Measurements from ENCODE around the gene LRSAM1. TPM values are rescaled to one million over a fixed set of nuclear protein-coding genes. Genes with fewer than 3 reads are reported as not detected.

LRSAM1 gene
- total RNA-seq, 2 experiments from 2014 or later = 19.7 to 20.9 TPM

DNA sequence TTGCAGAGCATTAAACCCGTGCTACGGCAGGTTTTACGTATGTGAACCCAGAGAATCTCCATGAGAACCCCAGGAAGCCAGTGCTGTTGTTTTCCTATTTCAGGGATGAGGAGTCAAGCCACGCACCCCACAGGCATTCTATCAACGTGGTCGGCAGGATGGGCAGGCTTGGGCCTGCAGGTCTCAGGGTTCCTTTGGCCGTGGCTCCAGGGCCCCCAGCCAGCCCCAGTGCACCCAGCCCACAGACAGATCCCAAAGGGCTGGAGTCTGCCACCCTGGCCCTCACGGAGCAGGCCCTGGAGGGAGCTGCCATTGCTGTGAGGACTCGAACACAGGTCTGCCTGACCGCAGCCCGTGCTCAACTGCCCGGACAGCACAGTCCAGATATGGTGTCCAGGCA is 83.6 kb downstream of the LRSAM1 start:
- no peaks in the 10 kb centered on the region for H3K36me3 Mint-ChIP-seq
- CTCF ChIA-PET = interaction anchor here (0.9 kb wide), 1 partner anchor 9 kb away, joined by 3 read pairs; no protein-coding TSS in a partner anchor
- no peak overlapping the region for H3K27ac Mint-ChIP-seq

DNA sequence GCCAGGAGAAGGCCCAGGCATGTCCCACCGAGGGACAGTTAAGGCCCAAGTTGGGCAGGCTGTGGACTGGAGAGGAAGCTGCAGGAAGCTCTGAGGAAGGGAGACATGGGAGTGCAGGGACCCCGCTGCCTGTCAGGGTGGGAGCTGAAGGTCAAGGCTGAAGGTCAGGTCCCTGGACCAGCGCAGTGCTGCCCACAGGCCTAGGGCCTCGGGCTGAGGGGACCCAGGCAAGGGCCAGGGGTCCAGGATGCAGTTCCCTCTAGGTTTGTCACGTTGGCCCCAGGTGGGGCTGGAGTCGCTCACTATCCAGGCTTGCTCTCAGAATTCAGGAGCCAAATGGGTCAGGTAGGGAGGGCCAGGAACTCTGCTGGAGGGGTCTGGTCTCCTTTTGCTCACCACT is 84.1 kb downstream of the LRSAM1 start:
- ChIA-PET POLR2A (no interaction called here), CTCF (interaction anchor here (0.9 kb wide), 1 partner anchor 10 kb away, joined by 3 read pairs; no protein-coding TSS in a partner anchor)
- H3K9me3 Mint-ChIP-seq = no peaks in the 10 kb centered on the region
- H3K4me1 Mint-ChIP-seq (ENCODE audit: low read depth) = no peaks in the 10 kb centered on the region
- no peak overlapping the region for H3K4me3 Mint-ChIP-seq
- intact Hi-C loops (cut with micrococcal nuclease) = no loop called here
- H3K27ac Mint-ChIP-seq = no peak overlapping the region
- DNase-seq = no peak
- no peaks in the 10 kb centered on the region for H3K36me3 Mint-ChIP-seq
- H3K27me3 Mint-ChIP-seq = no peaks in the 10 kb centered on the region

More for the DNA sequence above, 83.6 kb downstream of the LRSAM1 start:
- H3K4me3 Mint-ChIP-seq = no peak overlapping the region
- no peak for DNase-seq
- intact Hi-C loops (cut with micrococcal nuclease) = no loop called here
- no peaks in the 10 kb centered on the region for H3K27me3 Mint-ChIP-seq
- POLR2A ChIA-PET = no interaction called here
- H3K9me3 Mint-ChIP-seq = no peaks in the 10 kb centered on the region
- H3K4me1 Mint-ChIP-seq (ENCODE audit: low read depth) = no peaks in the 10 kb centered on the region

- ChIA-PET POLR2A (no interaction called here), CTCF (interaction anchor here (1.6 kb wide), 1 partner anchor 32 kb away, joined by 6 read pairs; no protein-coding TSS in a partner anchor)
- no peak overlapping the region for H3K4me3 Mint-ChIP-seq
- no peaks in the 10 kb centered on the region for H3K4me1 Mint-ChIP-seq (ENCODE audit: low read depth)
- H3K27me3 Mint-ChIP-seq = no peaks in the 10 kb centered on the region
- intact Hi-C loops (cut with micrococcal nuclease) = no loop called here
- H3K27ac Mint-ChIP-seq = no peak overlapping the region
- H3K9me3 Mint-ChIP-seq = no peaks in the 10 kb centered on the region
- no peaks in the 10 kb centered on the region for H3K36me3 Mint-ChIP-seq
- DNase-seq = no peak
Observed at GRCh38 chr9:127535834-127536233, 84.5 kb downstream of the LRSAM1 start.

GRCh38 chr9:127536499-127536898 is 85.2 kb downstream of the LRSAM1 start:
- H3K4me3 Mint-ChIP-seq = no peak overlapping the region
- no peaks in the 10 kb centered on the region for H3K36me3 Mint-ChIP-seq
- H3K4me1 Mint-ChIP-seq (ENCODE audit: low read depth) = no peaks in the 10 kb centered on the region
- CTCF ChIA-PET = interaction anchor here (1.0 to 1.8 kb wide), 3 partner anchors 11 to 33 kb away, joined by 3 to 6 read pairs (median 6); no protein-coding TSS in a partner anchor
- intact Hi-C loops (cut with micrococcal nuclease) = no loop called here
- H3K27me3 Mint-ChIP-seq = no peaks in the 10 kb centered on the region
- H3K9me3 Mint-ChIP-seq = no peaks in the 10 kb centered on the region
- DNase-seq = no peak
- POLR2A ChIA-PET = no interaction called here
- no peak overlapping the region for H3K27ac Mint-ChIP-seq

- no peaks in the 10 kb centered on the region for H3K27me3 Mint-ChIP-seq
- intact Hi-C loops (cut with micrococcal nuclease) = no loop called here
- DNase-seq = no peak
- no peaks in the 10 kb centered on the region for H3K36me3 Mint-ChIP-seq
- H3K9me3 Mint-ChIP-seq = no peaks in the 10 kb centered on the region
- POLR2A ChIA-PET = no interaction called here
- no peaks in the 10 kb centered on the region for H3K4me1 Mint-ChIP-seq (ENCODE audit: low read depth)
- CTCF ChIA-PET = interaction anchor here (1.0 to 1.8 kb wide), 3 partner anchors 11 to 33 kb away, joined by 3 to 6 read pairs (median 6); no protein-coding TSS in a partner anchor
- no peak overlapping the region for H3K4me3 Mint-ChIP-seq
- H3K27ac Mint-ChIP-seq = no peak overlapping the region
Observed at GRCh38 chr9:127537014-127537413, 85.7 kb downstream of the LRSAM1 start.

DNA sequence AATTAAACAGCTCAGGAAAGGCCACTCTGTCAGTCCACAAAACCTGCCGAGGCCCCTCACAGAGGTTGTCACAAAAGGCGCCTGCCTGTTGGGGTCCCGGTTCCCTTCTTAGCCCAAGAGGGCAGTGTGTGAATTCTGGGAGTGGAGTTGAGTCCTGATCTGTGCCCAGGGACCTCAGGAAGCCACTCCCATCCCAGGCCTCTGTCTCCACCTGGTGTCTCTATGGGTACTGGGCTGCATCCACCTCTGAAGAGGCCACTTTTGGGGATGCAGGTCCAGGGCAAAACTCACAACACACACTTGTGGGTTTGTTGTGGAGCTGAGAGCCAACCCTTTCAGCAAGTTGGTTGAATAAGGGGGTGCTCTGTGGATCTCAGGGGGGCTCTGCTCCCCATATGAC is 86.5 kb downstream of the LRSAM1 start:
- Mint-ChIP-seq H3K27ac (no peak overlapping the region), H3K4me3 (no peak overlapping the region), H3K4me1 (ENCODE audit: low read depth) (no peaks in the 10 kb centered on the region), H3K9me3 (no peaks in the 10 kb centered on the region), H3K36me3 (no peaks in the 10 kb centered on the region), H3K27me3 (no peaks in the 10 kb centered on the region)
- DNase-seq = no peak
- CTCF ChIA-PET = interaction anchor here (1.0 to 1.8 kb wide), 2 partner anchors 12 to 33 kb away, joined by 3 to 6 read pairs; no protein-coding TSS in a partner anchor
- POLR2A ChIA-PET = interaction anchor here (0.9 kb wide), 1 partner anchor 13 kb away, joined by 3 read pairs; no protein-coding TSS in a partner anchor
- intact Hi-C loops (cut with micrococcal nuclease) = no loop called here

DNA sequence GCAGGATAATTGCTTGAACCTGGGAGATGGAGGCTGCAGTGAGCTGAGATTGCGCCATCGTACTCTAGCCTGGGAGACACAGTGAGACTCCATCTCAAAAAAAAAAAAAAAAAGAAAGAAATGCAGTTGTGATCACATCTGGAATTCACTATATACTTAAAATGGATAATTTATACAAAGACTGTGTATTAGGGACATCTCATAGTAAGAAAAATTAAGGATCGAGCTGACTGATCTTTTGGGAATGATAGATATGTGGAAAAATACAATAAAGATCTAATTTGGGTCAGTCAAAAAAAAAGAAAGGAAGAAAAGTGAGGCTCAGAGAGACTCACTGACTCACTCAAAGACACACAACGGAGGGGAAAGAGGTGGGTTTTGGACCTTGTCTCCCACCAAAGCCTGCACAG is 87.5 kb downstream of the LRSAM1 start:
- CTCF ChIA-PET = interaction anchor here (1.2 kb wide), 1 partner anchor 13 kb away, joined by 3 read pairs; no protein-coding TSS in a partner anchor
- no peak for DNase-seq
- Mint-ChIP-seq H3K4me3 (no peak overlapping the region), H3K4me1 (ENCODE audit: low read depth) (no peaks in the 10 kb centered on the region), H3K9me3 (no peaks in the 10 kb centered on the region), H3K27ac (no peak overlapping the region), H3K36me3 (no peaks in the 10 kb centered on the region), H3K27me3 (no peaks in the 10 kb centered on the region)
- POLR2A ChIA-PET = interaction anchor here (0.9 kb wide), 1 partner anchor 11 kb away, joined by 3 read pairs; no protein-coding TSS in a partner anchor
- intact Hi-C loops (cut with micrococcal nuclease) = no loop called here

GRCh38 chr9:127539259-127539981 is 88.1 kb downstream of the LRSAM1 start:
- DNase-seq = no peak
- intact Hi-C loops (cut with micrococcal nuclease) = no loop called here
- Mint-ChIP-seq H3K27me3 (no peaks in the 10 kb centered on the region), H3K4me1 (ENCODE audit: low read depth) (no peaks in the 10 kb centered on the region), H3K4me3 (no peak overlapping the region), H3K36me3 (no peaks in the 10 kb centered on the region), H3K27ac (no peak overlapping the region), H3K9me3 (no peaks in the 10 kb centered on the region)
- ChIA-PET POLR2A (no interaction called here), CTCF (interaction anchor here (1.1 to 1.2 kb wide), 2 partner anchors 14 to 35 kb away, joined by 3 read pairs; no protein-coding TSS in a partner anchor)

- Mint-ChIP-seq H3K36me3 (no peaks in the 10 kb centered on the region), H3K27ac (no peak overlapping the region), H3K4me3 (no peak overlapping the region), H3K4me1 (ENCODE audit: low read depth) (no peaks in the 10 kb centered on the region), H3K9me3 (no peaks in the 10 kb centered on the region), H3K27me3 (no peaks in the 10 kb centered on the region)
- intact Hi-C loops (cut with micrococcal nuclease) = no loop called here
- CTCF ChIA-PET = interaction anchor here (1.1 to 1.2 kb wide), 2 partner anchors 14 to 36 kb away, joined by 3 read pairs; no protein-coding TSS in a partner anchor
- DNase-seq = no peak
- POLR2A ChIA-PET = no interaction called here
Observed at GRCh38 chr9:127539982-127540663, 88.8 kb downstream of the LRSAM1 start.

DNA sequence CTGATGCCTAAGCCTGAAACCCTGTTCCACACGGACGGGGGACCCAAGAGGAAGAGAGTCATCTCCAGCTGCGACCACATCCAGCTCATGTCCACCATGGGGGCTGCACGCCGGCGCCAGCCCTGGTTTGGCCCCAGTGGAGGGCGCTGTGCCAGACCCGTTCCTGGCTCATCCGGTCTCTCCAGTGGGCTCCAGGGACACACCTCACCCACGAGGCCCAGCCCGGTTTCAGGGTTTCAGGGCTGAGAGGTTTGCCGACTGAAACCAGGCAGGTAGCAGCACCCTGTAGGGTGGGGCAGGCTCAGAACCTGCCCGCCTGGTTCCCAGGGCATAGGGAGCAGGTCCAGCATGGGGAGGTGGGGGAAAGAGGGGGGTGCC is 89.3 kb downstream of the LRSAM1 start:
- no peak overlapping the region for H3K4me3 Mint-ChIP-seq
- no peaks in the 10 kb centered on the region for H3K4me1 Mint-ChIP-seq (ENCODE audit: low read depth)
- no peaks in the 10 kb centered on the region for H3K9me3 Mint-ChIP-seq
- no peaks in the 10 kb centered on the region for H3K36me3 Mint-ChIP-seq
- no peaks in the 10 kb centered on the region for H3K27me3 Mint-ChIP-seq
- CTCF ChIA-PET = interaction anchor here (0.6 kb wide), 1 partner anchor 22 kb away, joined by 3 read pairs; no protein-coding TSS in a partner anchor
- POLR2A ChIA-PET = interaction anchor here (0.6 kb wide), 1 partner anchor 853 kb away, joined by 3 read pairs; no protein-coding TSS in a partner anchor
- H3K27ac Mint-ChIP-seq = no peak overlapping the region
- intact Hi-C loops (cut with micrococcal nuclease) = no loop called here
- DNase-seq = no peak

DNA sequence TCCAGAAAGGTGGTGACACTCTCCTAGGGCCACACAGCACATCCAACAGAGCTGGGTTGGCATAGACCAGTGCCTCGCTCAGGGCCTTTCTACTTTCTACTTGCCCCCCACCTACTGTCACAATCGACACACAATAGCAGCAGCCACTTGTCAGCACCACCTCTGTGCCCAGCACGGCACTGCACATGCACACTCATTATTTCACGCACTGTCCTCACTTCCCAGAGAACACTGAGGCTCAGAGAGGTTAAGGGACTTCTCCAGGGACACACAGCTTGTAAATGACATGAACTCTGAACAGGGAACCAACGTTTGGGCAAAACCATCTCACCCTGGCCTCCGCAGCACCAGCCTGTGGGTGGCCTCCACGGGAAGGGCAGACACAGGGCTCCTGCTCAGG is 89.9 kb downstream of the LRSAM1 start:
- intact Hi-C loops (cut with micrococcal nuclease) = no loop called here
- POLR2A ChIA-PET = interaction anchor here (0.6 kb wide), 1 partner anchor 852 kb away, joined by 3 read pairs; no protein-coding TSS in a partner anchor

DNA sequence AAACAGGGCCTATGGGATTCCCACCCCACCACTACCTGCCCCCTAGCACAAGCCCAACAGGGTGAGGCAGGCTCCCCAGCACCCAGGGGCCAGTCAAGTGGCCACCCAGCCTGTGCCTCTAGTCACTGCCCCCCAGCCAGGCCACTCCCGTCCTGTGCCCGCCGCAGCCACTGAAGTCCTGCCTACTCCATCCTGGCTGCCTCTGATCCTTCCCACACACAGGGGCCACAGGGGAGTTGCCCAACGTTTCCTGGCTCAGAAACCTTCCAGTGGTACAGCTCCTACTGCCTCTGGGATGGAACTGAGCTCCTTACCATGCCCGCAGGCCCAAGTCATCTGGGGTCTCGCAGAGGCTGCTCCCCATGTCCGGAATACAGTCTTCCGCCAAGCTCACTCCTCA is 90.6 kb downstream of the LRSAM1 start:
- POLR2A ChIA-PET = no interaction called here
- H3K9me3 Mint-ChIP-seq = no peaks in the 10 kb centered on the region
- H3K4me1 Mint-ChIP-seq (ENCODE audit: low read depth) = peaks cover 2% of the 10 kb centered on the region
- H3K27ac Mint-ChIP-seq = no peak overlapping the region
- no peak overlapping the region for H3K4me3 Mint-ChIP-seq
- intact Hi-C loops (cut with micrococcal nuclease) = no loop called here
- CTCF ChIA-PET = no interaction called here
- DNase-seq = no peak
- no peaks in the 10 kb centered on the region for H3K27me3 Mint-ChIP-seq
- no peaks in the 10 kb centered on the region for H3K36me3 Mint-ChIP-seq

More for the DNA sequence above, 89.9 kb downstream of the LRSAM1 start:
- Mint-ChIP-seq H3K4me3 (no peak overlapping the region), H3K4me1 (ENCODE audit: low read depth) (peaks cover 2% of the 10 kb centered on the region), H3K9me3 (no peaks in the 10 kb centered on the region), H3K36me3 (no peaks in the 10 kb centered on the region), H3K27ac (no peak overlapping the region), H3K27me3 (no peaks in the 10 kb centered on the region)
- no peak for DNase-seq
- CTCF ChIA-PET = interaction anchor here (0.6 kb wide), 1 partner anchor 21 kb away, joined by 3 read pairs; no protein-coding TSS in a partner anchor
